C4-2B (cell line): ENCODE data around the gene CCDC57.
"Not testable (repeated sequence)": the region's sequence is repeated elsewhere in the genome, so short reads cannot be mapped to it uniquely, and the experiment has no call there.

Experiments
- H3K27ac ChIP-seq: fragments of 450-650 bp; 2 replicates; pipeline ENCODE4 v1.5.1; 2017
- ZFX ChIP-seq: fragments of 450-650 bp; IDR thresholded peaks from 2 replicates; pipeline ENCODE4 v1.6.1; 2017
- TF ChIP-seq, protein P1 (sequence below): fragments of 450-650 bp; conservative IDR thresholded peaks from 2 replicates; pipeline ENCODE4 v1.5.1; 2017; ENCODE audit warnings: mild to moderate bottlenecking

CCDC57 gene

GRCh38 chr17:82177276-82177675, 35.4 kb downstream of the CCDC57 start:
- TF ChIP-seq, protein P1, sequence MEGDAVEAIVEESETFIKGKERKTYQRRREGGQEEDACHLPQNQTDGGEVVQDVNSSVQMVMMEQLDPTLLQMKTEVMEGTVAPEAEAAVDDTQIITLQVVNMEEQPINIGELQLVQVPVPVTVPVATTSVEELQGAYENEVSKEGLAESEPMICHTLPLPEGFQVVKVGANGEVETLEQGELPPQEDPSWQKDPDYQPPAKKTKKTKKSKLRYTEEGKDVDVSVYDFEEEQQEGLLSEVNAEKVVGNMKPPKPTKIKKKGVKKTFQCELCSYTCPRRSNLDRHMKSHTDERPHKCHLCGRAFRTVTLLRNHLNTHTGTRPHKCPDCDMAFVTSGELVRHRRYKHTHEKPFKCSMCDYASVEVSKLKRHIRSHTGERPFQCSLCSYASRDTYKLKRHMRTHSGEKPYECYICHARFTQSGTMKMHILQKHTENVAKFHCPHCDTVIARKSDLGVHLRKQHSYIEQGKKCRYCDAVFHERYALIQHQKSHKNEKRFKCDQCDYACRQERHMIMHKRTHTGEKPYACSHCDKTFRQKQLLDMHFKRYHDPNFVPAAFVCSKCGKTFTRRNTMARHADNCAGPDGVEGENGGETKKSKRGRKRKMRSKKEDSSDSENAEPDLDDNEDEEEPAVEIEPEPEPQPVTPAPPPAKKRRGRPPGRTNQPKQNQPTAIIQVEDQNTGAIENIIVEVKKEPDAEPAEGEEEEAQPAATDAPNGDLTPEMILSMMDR = no peak
- TF ChIP-seq ZFX = no peak
- H3K27ac ChIP-seq = no peak overlapping the region

DNA sequence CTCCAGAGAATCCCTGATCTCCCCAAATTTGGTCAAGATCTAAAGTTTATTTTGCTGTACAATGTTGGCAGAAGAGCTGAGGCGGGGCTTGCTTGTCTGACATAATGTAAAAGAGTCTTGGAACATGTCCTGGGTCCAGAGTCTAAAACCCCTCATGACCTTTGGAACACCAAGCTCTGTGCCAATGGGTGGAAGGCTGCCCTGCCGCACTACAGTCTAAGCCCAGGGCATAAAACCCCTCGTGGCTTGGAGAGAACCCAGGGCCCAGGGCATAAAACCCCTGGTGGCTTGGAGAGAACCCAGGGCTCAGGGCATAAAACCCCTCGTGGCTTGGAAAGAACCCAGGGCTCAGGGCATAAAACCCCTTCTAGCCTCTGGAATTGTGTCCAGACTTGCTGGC, 36.7 kb downstream of the CCDC57 start:
- TF ChIP-seq, protein P1 = no peak
- TF ChIP-seq ZFX = no peak
- H3K27ac ChIP-seq = no peak overlapping the region

GRCh38 chr17:82175201-82175600, 37.4 kb downstream of the CCDC57 start:
- TF ChIP-seq, protein P1 = no peak
- TF ChIP-seq ZFX = no peak
- no peak overlapping the region for H3K27ac ChIP-seq

DNA sequence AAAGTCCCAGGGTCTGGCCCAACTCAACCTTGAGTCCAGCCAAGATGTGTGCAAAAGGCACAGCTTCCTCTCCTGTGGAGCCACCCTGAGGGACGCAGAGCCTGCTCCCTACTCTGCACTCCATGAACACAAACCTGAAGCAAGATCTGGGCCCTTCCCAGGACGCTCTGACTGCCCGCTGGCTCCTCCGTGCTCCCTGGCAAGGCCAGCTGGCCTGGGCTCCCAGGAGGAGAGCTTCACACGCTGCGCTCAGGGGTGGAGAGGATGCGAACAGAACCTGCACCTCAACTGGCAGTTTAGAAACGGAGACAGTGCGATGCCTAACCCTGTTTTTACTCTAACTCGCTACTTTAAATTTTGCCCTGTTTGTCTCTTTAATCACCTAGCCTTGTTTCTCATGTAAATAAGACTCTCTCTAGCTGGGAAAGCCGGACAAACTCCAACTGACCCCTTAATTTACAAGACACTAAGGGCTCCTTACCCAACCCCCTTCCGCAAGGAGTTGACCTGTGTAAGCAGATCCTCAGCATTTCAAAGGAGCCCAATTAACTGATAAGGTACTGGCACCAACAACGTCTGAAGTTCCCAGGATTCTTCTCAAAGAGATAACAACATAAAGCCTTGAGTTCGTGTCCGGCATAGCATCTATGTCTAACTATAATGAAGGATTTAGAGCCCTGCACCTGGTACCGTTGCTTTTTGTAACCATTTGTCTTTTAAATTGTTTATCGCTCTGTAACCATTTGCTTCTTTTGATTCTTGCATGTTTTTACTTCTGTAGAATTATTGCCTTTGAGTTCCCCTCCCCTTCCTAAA, 38.4 kb downstream of the CCDC57 start:
- not testable (repeated sequence) for H3K27ac ChIP-seq

DNA sequence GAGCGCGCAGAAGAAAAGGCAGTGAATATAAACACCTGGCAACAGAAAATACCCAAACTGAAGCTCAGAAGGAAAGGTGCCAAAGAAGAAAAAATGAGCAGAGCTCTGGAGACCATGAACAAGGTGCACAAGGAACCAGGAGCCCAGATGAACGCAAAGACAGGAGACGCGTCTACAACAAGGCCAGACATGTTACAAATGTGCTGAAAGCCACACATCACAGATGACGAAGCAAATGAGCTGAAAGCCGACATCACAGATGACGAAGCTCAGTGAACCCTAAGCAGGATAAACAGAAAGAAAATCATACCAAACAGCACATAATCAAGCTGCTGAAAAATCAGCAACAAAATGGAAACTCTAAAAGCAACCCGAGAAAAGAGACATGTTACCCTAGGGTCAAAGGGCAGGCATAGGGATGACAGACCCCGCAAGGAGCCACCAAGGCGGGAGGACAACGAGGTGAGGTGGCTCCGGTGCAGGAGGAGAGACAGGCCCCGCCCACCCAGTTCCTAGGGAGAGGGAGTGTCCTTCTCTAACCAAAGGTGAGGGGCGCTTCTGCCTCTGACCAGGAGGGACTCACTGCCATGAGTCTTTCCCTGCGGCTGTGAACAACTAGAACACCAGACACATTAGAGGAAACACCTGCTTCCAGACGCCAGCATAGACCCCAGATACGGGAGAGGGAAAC, 39.1 kb downstream of the CCDC57 start:
- TF ChIP-seq, protein P1 = no peak
- no peak for TF ChIP-seq ZFX
- H3K27ac ChIP-seq = no peak overlapping the region

- H3K27ac ChIP-seq = no peak overlapping the region
- TF ChIP-seq, protein P1 = no peak
- TF ChIP-seq ZFX = no peak
These were observed 40.0 kb downstream of the CCDC57 start for GRCh38 chr17:82172486-82173160.

- no peak overlapping the region for H3K27ac ChIP-seq
- TF ChIP-seq, protein P1 = no peak
- TF ChIP-seq ZFX = no peak
These were observed 40.8 kb downstream of the CCDC57 start for GRCh38 chr17:82171750-82172375.
